Left kidney (tissue), 2 donors: Measurements from ENCODE around the gene ONECUT3. TPM values are rescaled to one million over a fixed set of nuclear protein-coding genes. Genes with fewer than 3 reads are reported as not detected.
"Not testable (repeated sequence)": the region's sequence is repeated elsewhere in the genome, so short reads cannot be mapped to it uniquely, and the experiment has no call there.

Experiments used
- DNase-seq: peaks from one replicate; pipeline ENCODE4 v3.0.0-alpha.2; 2013
- polyA plus RNA-seq: library from polyadenylated mRNA; unstranded; fragments of 120-200 nt; gene quantifications from one replicate; pipeline ENCODE4 v1.2.1, GENCODE V29; 2013; ENCODE audit not compliant: insufficient read length

Gene ONECUT3
- polyA plus RNA-seq, 1 donor: 0.03 TPM

- DNase-seq: no peak
Measured at GRCh38 chr19:1794424-1795172, 41.3 kb downstream of the ONECUT3 start.

- no peak for DNase-seq
Measured at GRCh38 chr19:1796395-1797142, 43.3 kb downstream of the ONECUT3 start.

GRCh38 chr19:1797313-1797712, 44.0 kb downstream of the ONECUT3 start:
- not testable (repeated sequence) for DNase-seq

GRCh38 chr19:1799695-1800342, 46.5 kb downstream of the ONECUT3 start:
- DNase-seq: no peak

- no peak for DNase-seq
Measured at GRCh38 chr19:1804858-1805257, 51.6 kb downstream of the ONECUT3 start.

GRCh38 chr19:1805401-1806183, 52.3 kb downstream of the ONECUT3 start:
- DNase-seq: no peak

- DNase-seq: no peak
Measured at GRCh38 chr19:1806184-1807029, 53.1 kb downstream of the ONECUT3 start.

- DNase-seq: no peak
Measured at GRCh38 chr19:1807030-1807694, 53.9 kb downstream of the ONECUT3 start.

GRCh38 chr19:1807695-1808394, 54.5 kb downstream of the ONECUT3 start:
- no peak for DNase-seq

- DNase-seq: no peak
Measured at GRCh38 chr19:1808395-1808731, 55.1 kb downstream of the ONECUT3 start.

- DNase-seq: no peak
Measured at GRCh38 chr19:1809678-1810077, 56.4 kb downstream of the ONECUT3 start.

GRCh38 chr19:1810439-1811160, 57.3 kb downstream of the ONECUT3 start:
- no peak for DNase-seq

GRCh38 chr19:1811472-1811894, 58.2 kb downstream of the ONECUT3 start:
- no peak for DNase-seq

- no peak for DNase-seq
Measured at GRCh38 chr19:1811942-1812425, 58.7 kb downstream of the ONECUT3 start, which contains the start of gene ATP8B3. Gene ATP8B3, minus strand, starts transcription at chr19:1812276. Its CDS starts 540 bp downstream, at chr19:1811736.

GRCh38 chr19:1812426-1813191, 59.3 kb downstream of the ONECUT3 start:
- DNase-seq: peak; percentile 65

- DNase-seq: no peak
Measured at GRCh38 chr19:1813192-1814182, 60.2 kb downstream of the ONECUT3 start.

GRCh38 chr19:1814391-1814790, 61.1 kb downstream of the ONECUT3 start:
- DNase-seq: no peak
